K562 (cell line): Measurements from ENCODE around the gene ZDHHC20. TPM values are rescaled to one million over a fixed set of nuclear protein-coding genes. Genes with fewer than 3 reads are reported as not detected.

ENCODE experiments used
- ATAC-seq: fragments of 200-7000 bp; cut with Tn5 transposase; 3 replicates; pipeline ENCODE4 v1.9.1; 2020; ENCODE audit warnings: moderate library complexity
- BruUV-seq: library from RNA; stranded (reverse); fragments of 400-500 nt; replicated peaks from 2 replicates; lab custom pipeline; 2021; lab: Mats Ljungman, UMichigan
- CTCF ChIA-PET: fragments of 300-600 bp; formaldehyde crosslinking; extraction: SDS; loops from one replicate; lab custom pipeline; 2021; ENCODE audit warnings: low intra/inter-chr PET ratio; lab: Yijun Ruan, JAX
- POLR2A ChIA-PET: fragments of 300-600, 350-650 bp; sonication (Branson Sonifier 250); formaldehyde crosslinking; extraction: SDS; loops from one replicate; lab custom pipeline; 2021; ENCODE audit warnings: antibody characterized with exemption, inconsistent platforms; lab: Yijun Ruan, JAX
- DNase-seq, 4 experiments: peaks; one replicate each; pipeline versions ENCODE4 v3.0.0 to v3.0.0-alpha.2; 2011 to 2018; ENCODE audit warnings: low spot score in 3 of 4, mixed read lengths in 3 of 4; ENCODE audit errors: extremely low read depth in 1 of 4
- FAIRE-seq: peaks from 2 replicates; lab custom pipeline; 2011; peaks lifted over from hg19 to GRCh38; lab: Jason Lieb, UNC
- H2AFZ ChIP-seq: 2 replicates; pipeline ENCODE4 v1.6.0; 2011; ENCODE audit warnings: low read depth, low read length, control low read depth, inconsistent platforms
- H3K27ac ChIP-seq: fragments of 200-600 bp; 3 replicates; pipeline ENCODE4 v1.8.0; 2011; ENCODE audit warnings: low read depth, mild to moderate bottlenecking, control low read depth, inconsistent platforms, low read length, moderate library complexity, mixed read lengths; ENCODE audit errors: extremely low read depth
- H3K27me3 ChIP-seq, 2 experiments: fragments of 300-600 bp in 1 of 2; 2 replicates in 1 of 2; 3 replicates in 1 of 2; pipeline versions ENCODE4 v1.6.0 to v1.8.0; 2011; ENCODE audit warnings: inconsistent platforms in 2 of 2, low read length in 2 of 2, mild to moderate bottlenecking in 1 of 2, mixed read lengths in 1 of 2, moderate library complexity in 1 of 2; ENCODE audit not compliant: control insufficient read depth in 2 of 2, insufficient read depth in 2 of 2
- H3K36me3 ChIP-seq: fragments of 300-600 bp; 3 replicates; pipeline ENCODE4 v1.8.0; 2011; ENCODE audit warnings: mild to moderate bottlenecking, low read length, inconsistent platforms; ENCODE audit not compliant: control insufficient read depth, insufficient read depth
- H3K4me1 ChIP-seq, 2 experiments: fragments of 200-600 bp in 1 of 2; replicated peaks in 1 of 2; 2 replicates in 1 of 2; 3 replicates in 1 of 2; pipeline versions ENCODE4 v1.5.1 to v1.8.0; 2011; ENCODE audit warnings: inconsistent platforms in 2 of 2, low read length in 2 of 2, mild to moderate bottlenecking in 1 of 2, mixed read lengths in 1 of 2, moderate library complexity in 1 of 2; ENCODE audit not compliant: control insufficient read depth in 2 of 2, insufficient read depth in 2 of 2
- H3K4me2 ChIP-seq: 2 replicates; pipeline ENCODE4 v1.6.1; 2011; ENCODE audit warnings: low read length, control low read depth, inconsistent platforms, mixed read lengths; ENCODE audit not compliant: insufficient read depth
- H3K4me3 ChIP-seq: fragments of 200-600 bp; sonication (generic), shearing (Covaris generic); 2 replicates; pipeline ENCODE4 v1.5.1; 2016; ENCODE audit warnings: control low read depth, inconsistent platforms
- H3K79me2 ChIP-seq: fragments of 200-600 bp; 3 replicates; pipeline ENCODE4 v1.8.0; 2011; ENCODE audit warnings: low read length, inconsistent platforms; ENCODE audit not compliant: control insufficient read depth, insufficient read depth
- H3K9ac ChIP-seq, 2 experiments: 2 replicates each; pipeline versions ENCODE4 v1.6.0 to v1.6.1; 2011; ENCODE audit warnings: low read depth in 2 of 2, low read length in 2 of 2, control low read depth in 1 of 2, inconsistent platforms in 1 of 2, mild to moderate bottlenecking in 1 of 2, mixed read lengths in 1 of 2; ENCODE audit not compliant: insufficient read depth in 1 of 2
- H3K9me1 ChIP-seq: one replicate; pipeline ENCODE4 v1.6.0; 2011; ENCODE audit warnings: inconsistent platforms, mild to moderate bottlenecking, low read length, moderate library complexity; ENCODE audit not compliant: control insufficient read depth, insufficient read depth
- H3K9me3 ChIP-seq: replicated peaks from 2 replicates; pipeline ENCODE4 v1.5.1; 2011; ENCODE audit warnings: low read depth, low read length, inconsistent platforms; ENCODE audit not compliant: control insufficient read depth, insufficient read depth
- H4K20me1 ChIP-seq: replicated peaks from 2 replicates; pipeline ENCODE4 v1.6.1; 2011; ENCODE audit warnings: low read length, inconsistent platforms, mixed read lengths; ENCODE audit not compliant: control insufficient read depth, insufficient read depth
- BMI1 ChIP-seq: fragments of 150-350 bp; IDR thresholded peaks from 2 replicates; pipeline ENCODE4 v1.6.1; 2014; ENCODE audit warnings: low read length
- CAMTA2 ChIP-seq: fragments of 250-450 bp; sonication (Bioruptor Pico); conservative IDR thresholded peaks from 2 replicates; pipeline ENCODE4 v1.5.1; 2022
- FOSL1 ChIP-seq: fragments of 200-800 bp; sonication (Bioruptor generic); conservative IDR thresholded peaks from 2 replicates; pipeline ENCODE4 v1.6.1; 2016; ENCODE audit warnings: missing genetic modification characterization, missing compliant biosample characterization
- HLTF ChIP-seq: fragments of 450-650 bp; IDR thresholded peaks from 2 replicates; pipeline ENCODE4 v1.6.1; 2016
- POLR2A ChIP-seq: fragments of 450-650 bp; conservative IDR thresholded peaks from 2 replicates; pipeline ENCODE4 v1.6.1; 2016
- SFPQ ChIP-seq: fragments of 200-400 bp; formaldehyde crosslinking; IDR thresholded peaks from 2 replicates; pipeline ENCODE4 v1.6.1; 2017; ENCODE audit warnings: mild to moderate bottlenecking, low read depth, low read length, moderate library complexity
- YY1 ChIP-seq, 3 experiments: IDR thresholded peaks; 2 replicates each; pipeline ENCODE4 v1.6.1; 2011; ENCODE audit warnings: low read length in 2 of 3, mild to moderate bottlenecking in 2 of 3, moderate library complexity in 2 of 3, borderline replicate concordance in 1 of 3, control low read depth in 1 of 3, low read depth in 1 of 3; ENCODE audit not compliant: insufficient read depth in 3 of 3, insufficient replicate concordance in 2 of 3, control insufficient read depth in 1 of 3, insufficient read length in 1 of 3; ENCODE audit errors: extremely low read depth in 1 of 3
- ZBTB17 ChIP-seq: fragments of 450-650 bp; formaldehyde crosslinking; IDR thresholded peaks from 2 replicates; pipeline ENCODE4 v1.4.0; 2020; ENCODE audit warnings: mild to moderate bottlenecking
- ZKSCAN8 ChIP-seq: fragments of 200-800 bp; sonication (Bioruptor generic); IDR thresholded peaks from 2 replicates; pipeline ENCODE4 v1.6.1; 2016; ENCODE audit warnings: missing genetic modification characterization, missing compliant biosample characterization
- ZNF134 ChIP-seq: fragments of 250-450 bp; sonication (Bioruptor Pico); conservative IDR thresholded peaks from 2 replicates; pipeline ENCODE4 v1.4.0; 2020
- ZNF174 ChIP-seq: fragments of 250-450 bp; sonication (Bioruptor Pico); IDR thresholded peaks from 2 replicates; pipeline ENCODE4 v1.4.0; 2020; ENCODE audit warnings: mild to moderate bottlenecking
- ZNF224 ChIP-seq: sonication (generic); formaldehyde crosslinking; IDR thresholded peaks from 2 replicates; pipeline ENCODE4 v1.8.0; 2022; ENCODE audit warnings: mild to moderate bottlenecking, missing genetic modification reagents
- whole genome bisulfite sequencing: fragments of 100-300 bp; shearing (Covaris generic); methylation state at CpG from one replicate; pipeline ENCODE4 v1.1.6; 2016; ENCODE audit warnings: low coverage, mixed read lengths; ENCODE audit not compliant: insufficient coverage; ENCODE audit errors: missing lambda C conversion rate; 5-methylcytosine and 5-hydroxymethylcytosine counted together
- in situ Hi-C: fragments of 300-500 bp; cut with MboI; formaldehyde crosslinking; loops from 4 replicates; pipeline ENCODE4 v1.15.0; 2018; ENCODE audit warnings: inconsistent platforms, mixed read lengths
- intact Hi-C: fragments of 100-400 bp; cut with micrococcal nuclease; formaldehyde crosslinking; loops from 2 replicates; pipeline ENCODE4 v1.14.2; 2022
- polyA plus RNA-seq, 8 experiments: library from polyadenylated mRNA; depleted of rRNA in 4 of 8; stranded (reverse) in 5 of 8; unstranded in 3 of 8; fragments of >200 nt; fragmentation: Nextera tagmentation in 2 of 8; fragmentation: Illumina TruSeq in 1 of 8; extraction: Ambion mirVana in 2 of 8; extraction: Trizol in 1 of 8; gene quantifications; 2 replicates each; pipeline versions ENCODE4 v1.2.1 to v1.2.3, GENCODE V29; 2011 to 2014; ENCODE audit warnings: inconsistent platforms in 1 of 8, missing spikeins in 1 of 8
- total RNA-seq, 7 experiments: library from RNA; depleted of rRNA in 6 of 7; stranded (reverse); fragments of >200 nt in 6 of 7; fragmentation: Illumina TruSeq in 2 of 7; extraction: Trizol in 2 of 7; gene quantifications; 2 replicates each; pipeline versions ENCODE4 v1.2.1 to v1.2.3, GENCODE V29; 2011 to 2021; ENCODE audit warnings: low replicate concordance in 1 of 7

Gene ZDHHC20
- total and polyA plus RNA-seq, 9 of the 15 experiments (the other 6 are each of a cell fraction or from before 2014, with no cell fraction given), result 2.7 to 20.9 (median 15.8) TPM

- TF ChIP-seq SFPQ (no peak), BMI1 (no peak), CAMTA2 (CRISPR knock-in tag) (no peak), POLR2A (no peak)
Observed at GRCh38 chr13:21426238-21426637, 32.9 kb downstream of the ZDHHC20 start (continued).

DNA sequence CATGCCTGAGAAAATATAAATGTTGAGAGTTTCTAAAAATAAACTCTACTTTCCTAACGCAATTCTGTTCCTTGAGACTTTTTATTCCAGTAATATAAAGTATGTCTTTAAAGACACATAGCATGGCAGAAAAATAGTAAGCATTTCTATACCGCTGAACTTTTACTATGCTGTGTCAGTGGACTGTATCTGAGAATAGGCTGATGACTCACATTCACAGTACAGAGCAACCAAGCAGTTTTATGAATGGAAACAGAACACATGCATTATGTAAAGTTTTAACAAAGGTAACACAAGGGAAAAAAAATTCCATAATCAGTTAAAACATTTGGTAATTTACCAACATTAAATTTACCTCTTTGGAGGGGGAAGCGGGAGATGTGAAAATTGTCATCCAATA is 38.4 kb downstream of the ZDHHC20 start:
- ChIA-PET CTCF (no interaction called here), POLR2A (no interaction called here)
- no peaks in the 10 kb centered on the region for H3K9me1 ChIP-seq
- H3K4me3 ChIP-seq, result no peak overlapping the region
- intact Hi-C loops (no loop called here), in situ Hi-C loops (no loop called here)
- BruUV-seq, result no TSS peak
- TF ChIP-seq ZNF224 (no peak), YY1 (IDR thresholded peaks at IDR 0.05; ENCODE audit: borderline replicate concordance in 1 of 3, control insufficient read depth in 1 of 3, extremely low read depth in 1 of 3, insufficient read depth in 3 of 3, insufficient read length in 1 of 3, insufficient replicate concordance in 2 of 3, low read depth in 1 of 3, low read length in 2 of 3) (no peak), FOSL1 (tag) (0 out of 2 replicates have a peak, but pooled peaks have one; percentile 23), ZKSCAN8 (CRISPR knock-in tag) (no peak), ZNF134 (no peak), ZBTB17 (CRISPR knock-in tag) (no peak), ZNF174 (CRISPR knock-in tag) (no peak), HLTF (no peak)
- H3K9me3 ChIP-seq, result no peaks in the 10 kb centered on the region
- H3K4me2 ChIP-seq, result no peak overlapping the region
- H3K4me1 ChIP-seq, result no peaks in the 10 kb centered on the region
- DNase-seq, result no peak
- no peak overlapping the region for H3K27ac ChIP-seq
- no peaks in the 10 kb centered on the region for H3K79me2 ChIP-seq
- H3K36me3 ChIP-seq, result peaks cover 2% of the 10 kb centered on the region; the same call in 1 of the 3 replicates
- no peak overlapping the region for H2AFZ ChIP-seq
- H3K27me3 ChIP-seq, result no peaks in the 10 kb centered on the region
- ATAC-seq, result no peak
- 50% methylated on average over 3 of the region's 3 CpGs for WGBS
- H4K20me1 ChIP-seq, result no peaks in the 10 kb centered on the region
- H3K9ac ChIP-seq, result no peak overlapping the region
- peak; percentile 59 for FAIRE-seq
